Stomach smooth muscle (tissue), 2 donors: ENCODE results near the gene RORC.
"Not testable (repeated sequence)": the region's sequence is repeated elsewhere in the genome, so short reads cannot be mapped to it uniquely, and the experiment has no call there.

Experiments used
- H3K27ac ChIP-seq: one replicate; pipeline ENCODE4 v1.7.0; 2013; ENCODE audit warnings: mild to moderate bottlenecking, low read length, inconsistent platforms
- H3K27me3 ChIP-seq, 2 donors: one replicate each; pipeline ENCODE4 v1.7.0; 2013; ENCODE audit warnings: low read length in 2 of 2; ENCODE audit not compliant: insufficient read depth in 2 of 2, control insufficient read depth in 1 of 2
- H3K36me3 ChIP-seq, 2 donors: one replicate each; pipeline ENCODE4 v1.7.0; 2013; ENCODE audit warnings: low read length in 2 of 2; ENCODE audit not compliant: control insufficient read depth in 2 of 2, insufficient read depth in 2 of 2
- H3K4me1 ChIP-seq: one replicate; pipeline ENCODE4 v1.7.0; 2013; ENCODE audit warnings: low read length; ENCODE audit not compliant: control insufficient read depth, insufficient read depth
- H3K4me3 ChIP-seq, 2 donors: one replicate each; pipeline ENCODE4 v1.7.0; 2013; ENCODE audit warnings: low read length in 2 of 2
- H3K9ac ChIP-seq, 2 donors: one replicate each; pipeline ENCODE4 v1.7.0; 2013; ENCODE audit warnings: low read length in 2 of 2, mild to moderate bottlenecking in 1 of 2
- H3K9me3 ChIP-seq, 2 donors: one replicate each; pipeline ENCODE4 v1.7.0; 2013; ENCODE audit warnings: low read length in 2 of 2; ENCODE audit not compliant: control insufficient read depth in 2 of 2
- donor health status: healthy.
- donor health status: Pancreatic carcinoma.

The RORC gene

DNA sequence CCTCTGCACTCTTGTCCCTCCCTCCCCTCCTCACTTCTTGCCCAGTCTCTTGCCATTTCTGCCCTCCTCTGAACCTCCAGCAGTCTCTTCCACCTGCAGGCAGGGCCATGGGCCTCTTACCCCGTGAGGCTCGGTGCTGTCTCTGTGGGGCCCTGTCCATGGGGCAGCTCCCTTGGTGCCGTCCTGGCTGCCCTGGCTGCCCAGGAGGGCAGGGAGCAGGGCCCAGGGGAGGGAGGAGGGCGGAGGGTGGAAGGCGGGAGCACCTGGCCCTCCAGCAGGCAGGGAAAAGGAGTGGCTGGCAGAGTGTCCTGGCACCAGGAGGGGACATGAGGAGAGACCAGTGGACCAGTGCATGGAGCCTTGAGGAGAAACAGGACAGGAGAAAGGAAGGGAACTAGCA lies at the start of gene RORC:
RORC (minus strand) TSS at position 198 of the 400 bp plus-strand sequence; CDS start at position 160, 38 bp downstream.
- no peak within 1 kb of the TSS for H3K9ac ChIP-seq
- peaks cover 7% of the 10 kb centered on the region for H3K4me1 ChIP-seq
- no peaks in the 10 kb centered on the region for H3K36me3 ChIP-seq
- no peaks in the 10 kb centered on the region for H3K9me3 ChIP-seq
- H3K4me3 ChIP-seq: no peak within 1 kb of the TSS
- no peak within 1 kb of the TSS for H3K27ac ChIP-seq
- H3K27me3 ChIP-seq: peaks cover 7 to 18% of the 10 kb centered on the region in 2 donors

DNA sequence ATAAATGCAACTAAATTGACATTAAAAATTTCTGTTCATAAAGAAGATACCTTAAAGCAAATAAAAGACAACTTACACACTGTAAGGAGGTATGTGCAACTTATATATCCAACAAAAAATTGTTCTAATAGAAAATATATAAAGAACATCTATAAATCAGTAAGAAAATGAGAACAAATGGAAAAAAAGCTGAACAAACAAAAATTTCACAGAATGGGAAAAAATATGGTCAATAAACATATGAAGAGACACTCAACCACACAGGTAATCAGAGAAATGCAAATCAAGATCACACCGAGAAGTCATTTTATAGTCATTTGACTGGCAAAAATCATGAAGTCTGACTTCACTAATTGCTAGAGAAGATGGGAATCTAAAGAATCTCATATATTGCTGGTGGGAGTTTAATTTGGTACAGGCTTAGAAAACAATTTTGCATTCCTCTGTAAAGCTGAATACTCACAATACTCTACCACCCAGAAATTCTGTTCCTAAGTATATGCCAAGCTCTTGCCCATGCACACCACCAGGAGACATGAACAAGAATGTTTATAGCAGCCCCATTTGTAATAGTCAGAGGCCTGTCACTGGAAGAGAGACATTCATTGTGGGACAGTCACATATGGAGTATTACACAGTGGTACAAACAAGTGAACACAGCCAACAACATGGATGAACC lies 44.0 kb upstream of the RORC start:
- Histone ChIP-seq H3K4me1 (no peaks in the 10 kb centered on the region), H3K9me3 (no peaks in the 10 kb centered on the region), H3K36me3 (peaks cover 9 to 18% of the 10 kb centered on the region in 2 donors), H3K27me3 (no peaks in the 10 kb centered on the region), H3K27ac (no peak overlapping the region), H3K9ac (no peak overlapping the region), H3K4me3 (no peak overlapping the region)

DNA sequence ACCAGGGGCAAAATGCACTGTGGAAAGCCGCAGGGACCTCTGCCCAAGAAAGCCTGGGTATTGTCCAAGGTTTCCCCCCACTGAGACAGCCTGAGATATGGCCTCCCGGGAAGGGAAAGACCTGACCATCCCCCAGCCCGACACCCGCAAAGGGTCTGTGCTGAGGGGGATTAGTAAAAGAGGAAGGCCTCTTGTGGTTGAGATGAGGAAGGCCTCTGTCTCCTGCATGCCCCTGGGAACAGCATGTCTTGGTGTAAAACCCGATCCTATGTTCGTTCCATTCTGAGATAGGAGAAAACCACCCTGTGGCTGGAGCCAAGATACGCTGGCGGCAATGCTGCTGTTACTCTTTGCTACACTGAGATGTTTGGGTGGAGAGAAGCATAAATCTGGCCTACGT lies 41.2 kb upstream of the RORC start:
- H3K27ac ChIP-seq: not testable (repeated sequence)

DNA sequence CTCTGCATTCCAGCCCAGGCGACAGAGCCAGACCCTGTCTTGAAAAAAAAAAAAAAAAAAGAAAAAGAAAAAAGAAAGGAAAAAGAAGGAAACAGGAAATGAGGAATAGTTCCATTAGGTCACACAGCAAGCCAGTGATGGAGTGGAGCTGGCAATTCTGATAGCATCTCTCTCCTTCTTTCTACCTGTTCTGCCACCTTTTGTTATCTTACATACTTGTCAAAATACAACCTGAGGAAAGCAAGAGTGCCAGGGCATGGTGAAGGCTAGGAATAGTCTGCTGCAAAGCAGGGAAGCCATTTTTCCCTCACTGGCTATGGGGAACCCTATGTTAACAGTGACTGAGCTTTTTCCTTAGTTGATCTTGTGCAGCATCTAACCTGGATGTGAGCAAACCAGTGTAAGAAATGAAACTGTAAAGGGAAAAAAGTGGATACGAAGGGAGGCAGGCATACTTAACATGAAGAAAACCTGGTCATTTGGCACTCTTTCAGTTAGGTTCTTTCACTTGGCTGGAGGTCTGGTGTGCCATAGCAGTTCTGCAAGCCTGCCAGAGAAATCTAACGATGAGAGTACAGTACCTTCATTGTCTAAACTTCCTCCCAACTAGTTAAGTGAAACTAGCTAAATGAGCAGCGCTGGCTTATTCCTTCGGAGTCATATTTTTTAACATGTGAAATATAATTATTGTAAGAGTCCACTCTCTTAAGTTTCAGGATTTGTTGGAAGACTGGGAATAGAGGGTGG lies 39.9 kb upstream of the RORC start:
- no peak overlapping the region for H3K4me3 ChIP-seq
- H3K4me1 ChIP-seq: no peaks in the 10 kb centered on the region
- H3K27me3 ChIP-seq: no peaks in the 10 kb centered on the region
- H3K9ac ChIP-seq: no peak overlapping the region
- H3K27ac ChIP-seq: no peak overlapping the region
- H3K36me3 ChIP-seq: peaks cover 7 to 12% of the 10 kb centered on the region in 2 donors
- H3K9me3 ChIP-seq: no peaks in the 10 kb centered on the region

More for the DNA sequence above, 41.2 kb upstream of the RORC start:
- H3K9ac ChIP-seq, H3K9me3 ChIP-seq, H3K27me3 ChIP-seq, H3K4me3 ChIP-seq, H3K4me1 ChIP-seq: not testable (repeated sequence)
- peaks cover 9 to 15% of the 10 kb centered on the region in 2 donors for H3K36me3 ChIP-seq

DNA sequence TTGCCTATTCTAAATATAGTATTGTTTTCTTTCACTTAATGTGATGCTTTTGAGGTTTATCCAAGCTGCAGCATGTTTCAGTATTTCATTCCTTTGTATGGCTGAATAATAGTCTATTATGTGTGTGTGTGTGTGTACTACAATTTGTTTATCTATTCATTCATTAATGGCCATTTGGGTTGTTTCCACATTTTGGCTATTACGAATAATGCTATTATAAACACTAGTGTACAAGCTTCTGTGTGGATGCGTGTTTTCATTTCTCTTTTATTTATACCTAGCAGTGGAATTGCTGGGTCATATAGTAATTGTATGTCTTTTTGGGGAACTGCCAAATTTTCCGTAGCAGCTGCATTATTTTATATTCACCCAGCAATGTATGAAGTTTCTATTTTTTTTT lies 36.9 kb upstream of the RORC start:
- H3K4me1 ChIP-seq: no peaks in the 10 kb centered on the region
- H3K9me3 ChIP-seq: no peaks in the 10 kb centered on the region
- H3K4me3 ChIP-seq: no peak overlapping the region
- no peaks in the 10 kb centered on the region for H3K27me3 ChIP-seq
- peaks cover under 1% of the 10 kb centered on the region in 2 donors for H3K36me3 ChIP-seq
- no peak overlapping the region for H3K9ac ChIP-seq
- H3K27ac ChIP-seq: no peak overlapping the region

DNA sequence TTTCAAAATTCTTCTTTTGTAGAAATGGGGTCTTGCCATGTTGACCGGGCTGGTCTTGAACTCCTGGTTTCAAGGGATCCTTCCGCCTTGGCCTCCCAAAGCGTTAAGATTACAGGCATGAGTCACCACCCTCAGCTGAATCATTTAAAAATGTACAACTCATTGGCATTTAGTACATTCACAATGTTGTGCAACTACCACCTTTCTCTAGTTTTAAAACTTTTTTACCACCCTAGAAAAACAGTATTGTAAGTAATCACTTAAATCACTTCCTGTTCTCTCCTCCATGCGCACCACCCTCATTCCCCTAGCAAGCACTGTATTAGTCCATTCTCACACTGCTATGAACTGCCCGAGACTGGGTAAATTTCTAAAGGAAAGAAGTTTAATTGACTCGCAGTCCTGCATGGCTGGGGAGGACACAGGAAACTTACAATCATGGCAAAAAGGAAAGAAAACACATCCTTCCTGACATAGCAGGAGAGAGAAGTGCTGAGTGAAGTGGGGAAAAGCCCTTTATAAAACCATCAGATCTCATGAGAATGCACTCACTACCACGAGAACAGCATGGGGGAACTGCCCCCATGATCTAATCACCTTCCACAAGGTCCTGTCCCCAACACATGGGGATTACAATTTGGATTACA lies 36.3 kb upstream of the RORC start:
- Histone ChIP-seq H3K4me3 (no peak overlapping the region), H3K27ac (no peak overlapping the region), H3K27me3 (no peaks in the 10 kb centered on the region), H3K9ac (no peak overlapping the region), H3K9me3 (no peaks in the 10 kb centered on the region), H3K4me1 (no peaks in the 10 kb centered on the region), H3K36me3 (no peaks in the 10 kb centered on the region)

DNA sequence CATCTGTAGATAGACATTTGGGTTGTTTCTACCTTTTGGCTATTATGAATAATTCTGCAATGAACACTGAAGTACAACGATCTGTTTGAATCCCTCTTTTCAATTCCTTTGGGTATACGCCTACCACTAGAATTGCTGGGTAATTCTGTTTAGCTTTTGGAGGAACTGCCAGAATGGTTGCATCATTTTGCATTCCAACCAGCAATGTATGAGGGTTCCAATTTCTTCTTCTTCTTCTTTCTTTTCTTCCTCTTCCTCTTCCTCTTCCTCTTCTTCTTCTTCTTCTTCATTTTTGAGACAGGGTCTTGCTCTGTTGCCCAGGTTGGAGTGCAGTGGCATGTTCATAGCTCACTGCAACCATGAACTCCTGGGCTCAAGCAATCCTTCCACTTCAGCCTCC lies 35.7 kb upstream of the RORC start:
- no peaks in the 10 kb centered on the region for H3K27me3 ChIP-seq
- H3K36me3 ChIP-seq: no peaks in the 10 kb centered on the region
- no peak overlapping the region for H3K9ac ChIP-seq
- H3K4me3 ChIP-seq: no peak overlapping the region
- no peaks in the 10 kb centered on the region for H3K9me3 ChIP-seq
- no peak overlapping the region for H3K27ac ChIP-seq
- H3K4me1 ChIP-seq: no peaks in the 10 kb centered on the region

DNA sequence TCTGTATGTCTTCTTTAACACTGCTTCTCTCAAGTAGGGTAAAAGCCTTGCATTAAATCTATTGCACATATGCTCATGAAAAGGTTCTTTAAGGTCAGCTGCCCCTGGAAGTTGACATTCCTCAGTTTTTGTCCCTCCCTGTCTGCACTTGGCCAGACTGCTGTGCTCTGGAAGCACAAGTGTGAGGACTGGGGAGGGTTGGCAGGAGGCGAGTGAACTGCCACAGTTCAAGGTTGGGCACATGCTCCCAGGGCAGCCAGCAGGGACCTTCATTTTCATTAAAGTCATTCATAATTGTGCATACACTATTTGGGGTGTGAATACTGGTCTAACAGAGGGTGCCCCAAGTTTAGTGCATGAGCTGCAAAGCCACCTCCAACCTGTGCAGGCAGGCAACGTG lies 32.8 kb upstream of the RORC start:
- no peaks in the 10 kb centered on the region for H3K27me3 ChIP-seq
- H3K27ac ChIP-seq: no peak overlapping the region
- H3K9me3 ChIP-seq: no peaks in the 10 kb centered on the region
- no peak overlapping the region for H3K4me3 ChIP-seq
- H3K4me1 ChIP-seq: no peaks in the 10 kb centered on the region
- H3K36me3 ChIP-seq: no peaks in the 10 kb centered on the region
- no peak overlapping the region for H3K9ac ChIP-seq

DNA sequence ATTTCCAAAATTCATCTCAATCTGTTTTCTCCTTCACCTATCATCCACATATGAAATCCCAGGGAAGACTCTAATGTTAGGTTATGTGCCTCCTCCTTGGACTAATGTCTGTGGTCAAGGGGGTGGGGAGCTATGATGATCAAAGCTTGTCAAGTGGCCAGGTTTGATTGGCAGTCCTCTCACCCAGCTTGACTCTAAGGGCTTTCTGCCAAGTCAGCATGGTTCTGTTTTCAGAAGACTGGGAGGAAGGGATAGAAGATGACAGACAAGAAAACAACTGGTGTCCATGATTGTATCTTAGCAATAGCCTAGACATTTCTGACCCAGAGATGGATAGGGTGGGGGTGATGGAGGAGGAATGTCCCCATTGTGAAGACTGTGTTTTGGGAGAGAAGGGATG lies 31.0 kb upstream of the RORC start:
- no peaks in the 10 kb centered on the region for H3K9me3 ChIP-seq
- H3K27ac ChIP-seq: no peak overlapping the region
- H3K4me1 ChIP-seq: no peaks in the 10 kb centered on the region
- H3K27me3 ChIP-seq: no peaks in the 10 kb centered on the region
- no peak overlapping the region for H3K9ac ChIP-seq
- H3K36me3 ChIP-seq: no peaks in the 10 kb centered on the region
- H3K4me3 ChIP-seq: no peak overlapping the region

DNA sequence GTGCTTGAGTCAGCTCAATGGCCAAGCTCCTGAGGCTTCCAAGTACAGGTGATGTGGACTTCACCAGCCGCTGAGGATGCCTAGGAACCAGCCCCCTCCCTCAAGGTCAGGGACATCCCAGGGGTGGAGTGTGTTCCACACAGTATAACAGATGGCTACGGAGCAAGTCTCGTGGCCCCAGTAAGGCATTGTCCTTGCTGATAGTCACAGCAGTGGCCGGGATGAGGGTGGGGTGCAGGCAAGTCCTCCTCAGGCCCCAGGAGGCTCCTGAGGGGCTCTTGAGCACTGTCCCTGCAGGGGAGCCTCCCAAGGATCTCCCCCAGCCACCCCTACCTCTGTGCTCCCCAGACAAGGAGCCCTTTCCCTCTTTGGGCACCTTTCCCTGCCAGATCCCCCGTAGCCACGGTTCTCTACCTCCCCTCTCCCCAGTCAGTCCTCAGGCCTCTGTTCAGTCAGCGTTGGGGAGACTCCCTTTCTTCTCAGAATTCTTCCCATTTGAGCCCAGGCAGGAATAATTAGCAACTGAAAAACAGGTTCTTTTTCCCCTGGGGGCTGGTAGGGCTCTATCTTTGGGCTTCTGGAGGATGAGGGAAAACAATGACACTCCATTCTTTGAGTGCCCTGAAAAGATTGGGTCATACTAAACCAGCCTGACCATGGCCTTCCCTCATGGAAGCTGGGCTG lies 29.0 kb upstream of the RORC start:
- Histone ChIP-seq H3K9ac (no peak overlapping the region), H3K36me3 (no peaks in the 10 kb centered on the region), H3K27me3 (no peaks in the 10 kb centered on the region), H3K27ac (no peak overlapping the region), H3K4me3 (no peak overlapping the region), H3K4me1 (no peaks in the 10 kb centered on the region), H3K9me3 (no peaks in the 10 kb centered on the region)
